ENCODE measurements around the gene PDSS2.
A peak's percentile ranks its signal among the peaks of the same experiment; 100 is the strongest.

PDSS2 gene

DNA sequence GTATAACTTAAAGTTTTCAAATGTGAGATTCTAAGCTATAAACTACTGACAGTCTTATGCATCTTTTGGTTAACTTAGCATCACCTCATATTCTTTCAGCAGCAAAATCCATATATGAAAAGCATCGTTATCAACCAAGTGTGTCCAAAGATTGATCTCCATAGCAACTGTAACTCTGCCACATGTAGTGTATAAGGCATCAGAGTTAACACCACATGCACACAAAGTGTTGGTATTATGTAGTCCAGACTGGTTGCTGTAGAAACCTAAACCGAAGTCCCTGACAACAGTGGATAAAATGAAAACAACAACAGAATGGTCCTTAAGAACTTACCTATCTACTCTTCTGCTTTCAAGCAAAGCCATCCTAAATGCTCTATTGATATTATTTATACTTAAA is 39.6 kb downstream of the PDSS2 start:
- TF ChIP-seq, protein P1, sequence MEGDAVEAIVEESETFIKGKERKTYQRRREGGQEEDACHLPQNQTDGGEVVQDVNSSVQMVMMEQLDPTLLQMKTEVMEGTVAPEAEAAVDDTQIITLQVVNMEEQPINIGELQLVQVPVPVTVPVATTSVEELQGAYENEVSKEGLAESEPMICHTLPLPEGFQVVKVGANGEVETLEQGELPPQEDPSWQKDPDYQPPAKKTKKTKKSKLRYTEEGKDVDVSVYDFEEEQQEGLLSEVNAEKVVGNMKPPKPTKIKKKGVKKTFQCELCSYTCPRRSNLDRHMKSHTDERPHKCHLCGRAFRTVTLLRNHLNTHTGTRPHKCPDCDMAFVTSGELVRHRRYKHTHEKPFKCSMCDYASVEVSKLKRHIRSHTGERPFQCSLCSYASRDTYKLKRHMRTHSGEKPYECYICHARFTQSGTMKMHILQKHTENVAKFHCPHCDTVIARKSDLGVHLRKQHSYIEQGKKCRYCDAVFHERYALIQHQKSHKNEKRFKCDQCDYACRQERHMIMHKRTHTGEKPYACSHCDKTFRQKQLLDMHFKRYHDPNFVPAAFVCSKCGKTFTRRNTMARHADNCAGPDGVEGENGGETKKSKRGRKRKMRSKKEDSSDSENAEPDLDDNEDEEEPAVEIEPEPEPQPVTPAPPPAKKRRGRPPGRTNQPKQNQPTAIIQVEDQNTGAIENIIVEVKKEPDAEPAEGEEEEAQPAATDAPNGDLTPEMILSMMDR (IDR thresholded peaks at IDR 0.05), result no peak

DNA sequence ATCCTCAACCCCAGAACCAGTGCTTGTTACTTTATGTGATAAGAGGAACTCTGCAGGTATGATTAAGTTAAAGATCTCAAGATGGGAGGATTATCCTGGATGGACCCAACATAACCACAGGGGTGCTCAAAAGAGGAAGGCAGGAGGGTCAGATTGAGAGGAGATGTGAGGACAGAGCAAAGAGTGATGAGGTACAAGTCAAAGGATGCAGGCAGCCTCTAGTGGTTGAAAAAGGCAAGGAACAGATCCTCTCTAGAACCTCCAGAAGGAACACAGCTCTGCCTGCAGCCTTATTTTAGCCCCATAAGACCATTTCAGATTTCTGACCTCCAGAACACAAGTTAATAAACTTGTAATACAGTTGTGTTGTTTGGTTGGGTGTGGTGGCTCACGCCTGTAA is 41.2 kb downstream of the PDSS2 start:
- TF ChIP-seq, protein P1 (IDR thresholded peaks at IDR 0.05), result peak; percentile 16; the same call in 1 of the 2 replicates

DNA sequence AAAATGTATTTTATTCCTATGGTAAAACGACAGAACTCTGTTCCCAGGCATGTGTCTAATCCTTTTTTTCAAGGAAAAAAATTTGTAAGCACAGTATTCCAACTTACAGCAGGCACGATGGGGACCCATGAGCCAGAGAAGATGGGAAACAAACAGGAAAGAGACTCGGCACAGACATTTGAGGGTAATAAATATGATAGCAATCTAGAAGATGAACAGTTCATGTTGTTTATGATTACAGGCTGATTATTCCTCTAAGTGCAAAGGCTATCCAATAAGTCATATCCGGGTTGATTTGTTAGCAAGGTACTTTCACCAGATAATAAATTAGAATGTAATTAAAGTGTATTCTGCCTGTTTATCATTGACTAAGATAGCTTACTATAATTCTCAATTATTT is 43.2 kb downstream of the PDSS2 start:
- TF ChIP-seq, protein P1 (IDR thresholded peaks at IDR 0.05), result no peak

DNA sequence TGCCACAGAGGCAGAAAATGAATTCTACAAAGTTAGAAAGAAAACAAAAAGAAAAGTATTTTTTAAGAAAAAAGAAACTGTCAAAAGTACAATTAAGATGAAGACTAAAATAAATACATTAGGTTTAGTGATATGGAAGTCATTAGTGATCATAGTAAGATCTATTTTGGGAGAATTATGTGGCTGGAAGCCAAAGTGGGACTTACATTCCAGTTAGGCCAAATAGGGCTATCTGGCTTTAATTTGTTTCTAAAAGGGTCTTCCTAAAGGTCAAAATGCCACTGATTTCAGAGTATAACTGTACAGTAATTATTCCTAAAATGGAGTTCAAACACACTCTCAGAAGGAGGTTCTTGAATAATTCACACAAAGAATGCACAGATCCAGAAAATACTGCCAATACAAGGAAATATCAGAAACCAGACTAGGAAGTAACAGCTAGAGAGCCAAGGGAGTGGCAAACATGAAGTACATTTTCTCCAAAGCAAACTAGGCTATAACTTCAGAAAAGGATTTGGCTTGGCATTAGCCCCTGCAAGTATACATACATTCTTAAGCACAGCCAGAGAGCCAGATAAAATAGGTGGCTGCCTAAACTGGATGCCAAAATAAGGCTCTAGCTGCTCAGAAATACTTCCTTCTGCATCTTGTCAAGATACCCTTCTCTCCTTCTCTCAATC is 45.3 kb downstream of the PDSS2 start:
- TF ChIP-seq, protein P1 (IDR thresholded peaks at IDR 0.05), result no peak

DNA sequence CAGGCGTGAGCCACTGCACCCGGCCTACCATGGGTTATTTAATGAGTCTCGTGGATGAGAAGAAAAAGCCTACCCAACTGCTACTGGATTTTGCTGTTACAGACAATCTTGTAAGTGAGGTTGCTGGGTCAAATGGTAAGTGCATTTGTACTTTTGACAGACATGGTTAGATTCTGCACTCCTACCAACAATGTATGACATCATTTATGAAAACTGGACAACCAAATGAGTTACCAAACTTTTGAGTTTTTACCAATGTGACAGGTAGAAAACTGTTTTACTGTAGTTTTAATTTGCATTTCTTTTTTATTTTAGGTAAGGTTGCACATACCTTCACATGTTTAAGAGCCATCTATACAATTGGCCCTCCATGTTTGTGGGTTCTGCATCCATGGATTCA is 48.2 kb downstream of the PDSS2 start:
- TF ChIP-seq, protein P1 (IDR thresholded peaks at IDR 0.05), result no peak

DNA sequence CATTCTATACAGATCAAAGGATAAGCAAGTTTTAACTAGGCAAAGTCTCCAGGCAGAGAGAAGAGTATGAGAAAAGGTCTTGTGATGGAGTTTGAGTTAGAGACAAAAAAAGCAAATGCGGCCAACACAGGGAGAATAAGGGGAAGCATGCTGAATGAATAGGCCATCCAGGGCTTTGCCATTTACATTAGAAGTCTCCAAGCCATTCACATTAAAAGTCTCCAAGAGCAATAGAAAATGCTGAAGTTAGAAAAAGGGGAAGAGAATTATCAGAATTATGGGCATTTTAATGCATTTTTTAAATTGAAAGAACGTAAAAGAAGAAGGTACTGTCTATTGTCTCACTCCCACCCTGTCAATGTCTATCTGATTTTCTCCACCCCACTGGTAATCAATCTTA is 49.4 kb downstream of the PDSS2 start:
- TF ChIP-seq, protein P1 (IDR thresholded peaks at IDR 0.05), result no peak

DNA sequence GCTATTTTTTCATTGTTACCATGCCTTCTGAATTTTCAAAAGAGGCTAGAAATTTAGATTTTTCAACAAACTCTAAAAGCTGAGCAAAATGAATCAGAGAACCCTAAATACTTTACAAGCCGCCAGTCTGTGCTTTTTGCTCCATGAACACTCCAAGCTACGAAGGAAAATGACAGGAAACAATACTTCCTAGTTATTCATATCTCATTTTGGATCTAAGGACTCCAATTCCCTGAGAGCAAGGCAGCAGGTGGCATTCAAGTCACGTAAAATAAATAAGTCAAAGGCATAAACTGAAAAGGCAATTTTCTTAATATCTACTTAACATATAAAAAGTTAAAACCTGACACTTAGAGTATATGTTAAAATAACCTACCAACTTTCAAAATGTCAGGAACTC is 50.6 kb downstream of the PDSS2 start:
- TF ChIP-seq, protein P1 (IDR thresholded peaks at IDR 0.05), result no peak

DNA sequence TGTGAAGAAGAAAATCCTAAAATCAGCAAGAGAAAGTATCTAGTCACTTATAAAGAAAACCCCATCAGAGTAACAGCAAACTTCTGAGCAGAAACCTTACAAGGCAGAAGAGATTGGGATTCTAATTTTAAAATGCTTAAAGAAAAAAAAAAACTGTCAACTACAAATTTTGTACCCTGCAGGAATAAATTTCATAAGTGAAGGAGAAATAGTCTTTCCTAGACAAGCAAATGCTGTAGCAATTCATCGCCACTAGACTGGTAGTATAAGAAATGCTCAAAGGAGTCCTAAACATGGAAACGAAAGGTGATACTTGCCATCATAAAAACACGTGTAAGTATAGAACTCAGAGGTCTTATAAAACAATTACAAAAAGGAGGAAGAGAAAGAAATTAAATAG is 54.4 kb downstream of the PDSS2 start:
- TF ChIP-seq, protein P1 (IDR thresholded peaks at IDR 0.05), result no peak

All from LNCAP (cell line).